Measurements from ENCODE around the gene OR2D3.
"Not testable (repeated sequence)": the region's sequence is repeated elsewhere in the genome, so short reads cannot be mapped to it uniquely, and the experiment has no call there.

Gene OR2D3

GRCh38 chr11:6928916-6929315, 8.1 kb downstream of the OR2D3 start:
- DNase-seq: no peak

GRCh38 chr11:6931146-6931713, 10.4 kb downstream of the OR2D3 start:
- no peak for DNase-seq

- DNase-seq: no peak
Observed at GRCh38 chr11:6932145-6932544, 11.3 kb downstream of the OR2D3 start.

- no peak for DNase-seq
Observed at GRCh38 chr11:6941970-6942369, 21.2 kb downstream of the OR2D3 start.

- DNase-seq: no peak
Observed at GRCh38 chr11:6943131-6943530, 22.3 kb downstream of the OR2D3 start.

- DNase-seq: not testable (repeated sequence)
Observed at GRCh38 chr11:6954248-6954647, 33.4 kb downstream of the OR2D3 start.

GRCh38 chr11:6962141-6962540, 41.3 kb downstream of the OR2D3 start:
- DNase-seq: no peak

- no peak for DNase-seq
Observed at GRCh38 chr11:6962673-6963072, 41.9 kb downstream of the OR2D3 start.

GRCh38 chr11:6968816-6969215, 48.0 kb downstream of the OR2D3 start:
- DNase-seq: no peak

- not testable (repeated sequence) for DNase-seq
Observed at GRCh38 chr11:6969854-6970253, 49.1 kb downstream of the OR2D3 start.

All from activated CD8-positive, alpha-beta memory T cell treated with anti-CD3 and anti-CD28 coated beads, Interleukin-2, amount 50 U/mL, for 4 hours (primary cell).